Renal cortical epithelial cell (primary cell): ENCODE measurements around the gene DDX51. TPM values are rescaled to one million over a fixed set of nuclear protein-coding genes. Genes with fewer than 3 reads are reported as not detected.
"Not testable (repeated sequence)": the region's sequence is repeated elsewhere in the genome, so short reads cannot be mapped to it uniquely, and the experiment has no call there.

ENCODE experiments used
- DNase-seq: peaks from one replicate; pipeline ENCODE4 v3.0.0-alpha.2; 2011; ENCODE audit warnings: low read depth
- total RNA-seq: library from RNA; depleted of rRNA; stranded (reverse); fragments of >200 nt; gene quantifications from 2 replicates; pipeline ENCODE4 v1.2.3, GENCODE V29; 2014

DDX51 gene
- total RNA-seq, 1 donor from 2014 or later: 9.7 TPM

DNA sequence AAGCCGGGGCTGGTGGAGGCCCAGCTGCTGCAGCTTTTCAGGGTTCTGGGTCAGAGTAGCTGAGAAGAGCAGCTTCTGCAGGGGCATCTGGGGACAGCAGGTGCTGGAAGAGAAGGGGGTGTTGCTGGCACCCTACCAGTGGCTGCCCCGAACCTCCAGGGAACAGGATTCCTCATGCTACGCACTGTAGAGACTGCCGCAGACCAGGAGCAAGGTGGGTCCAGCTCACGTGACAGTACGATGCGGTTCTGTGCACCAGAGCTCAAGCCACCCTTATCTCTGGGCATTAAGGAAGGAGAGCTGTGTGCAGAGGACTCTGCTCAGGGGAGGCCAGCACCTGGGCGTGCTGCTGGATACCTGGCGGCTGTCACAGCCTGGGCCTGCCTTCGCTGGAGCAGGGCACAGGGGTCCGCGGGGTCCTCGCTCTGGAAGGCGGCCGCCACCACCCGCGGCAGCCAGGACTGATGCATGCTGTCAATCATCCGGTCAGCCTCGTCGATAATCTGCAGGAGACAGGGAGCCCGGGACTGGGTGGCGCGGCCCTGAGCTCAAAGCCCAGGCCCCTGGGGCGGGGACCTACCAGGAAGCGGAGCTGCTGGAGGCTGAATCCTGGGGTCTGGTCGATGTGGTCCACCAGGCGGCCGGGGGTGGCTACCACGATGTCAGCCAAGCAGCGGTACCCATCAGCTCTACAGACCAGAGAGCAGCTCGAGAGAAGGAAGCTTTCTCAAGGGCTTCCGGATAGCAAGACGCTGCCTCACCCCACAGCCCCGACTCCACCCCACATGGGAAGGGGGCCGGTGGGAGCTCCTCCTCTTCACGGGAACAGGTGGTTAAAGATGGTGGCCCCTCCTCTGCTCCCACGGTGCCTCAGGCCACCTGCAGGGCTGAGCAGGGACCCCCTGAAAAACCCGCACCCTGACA is 2.9 kb downstream of the DDX51 start:
- no peak for DNase-seq

DNA sequence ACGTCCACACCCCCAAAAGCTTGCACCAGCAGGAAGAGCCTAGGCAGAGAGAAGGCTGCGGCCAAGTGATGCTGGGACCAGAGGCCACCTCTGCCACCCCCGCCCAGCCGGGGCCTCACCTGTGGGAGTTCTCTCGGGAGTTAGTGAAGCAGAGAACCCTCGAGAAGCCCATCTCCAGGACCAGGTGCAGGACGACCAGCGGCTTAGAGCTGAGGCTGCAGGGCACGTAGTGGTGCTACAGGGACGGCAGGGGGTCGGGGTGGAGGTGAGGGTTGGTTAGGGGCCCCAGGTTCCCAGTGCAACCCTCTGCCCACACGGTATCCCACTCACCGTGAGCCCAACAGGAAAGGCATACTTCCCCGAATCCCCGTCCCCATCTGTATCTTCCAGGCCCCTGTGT is 3.6 kb downstream of the DDX51 start:
- no peak for DNase-seq

DNA sequence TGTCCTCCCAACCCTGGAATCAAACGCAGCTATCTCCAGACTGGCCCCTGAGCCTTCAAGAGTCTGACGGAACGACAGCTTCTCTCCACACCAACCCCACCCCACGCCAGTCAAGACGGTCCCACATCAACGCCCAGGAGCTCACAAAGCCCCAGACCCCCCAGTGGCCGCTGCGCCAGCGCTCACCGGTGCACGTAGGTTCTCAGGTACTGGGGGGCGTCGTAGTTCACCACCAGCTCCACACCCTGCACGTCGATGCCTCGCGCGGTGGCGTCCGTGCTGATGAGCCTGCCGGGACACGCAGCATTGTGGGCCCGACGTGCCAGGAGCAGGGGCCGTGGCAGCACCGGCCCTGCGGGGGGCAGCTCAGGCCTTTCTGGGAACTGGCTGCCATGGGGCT is 4.2 kb downstream of the DDX51 start:
- DNase-seq: no peak

DNA sequence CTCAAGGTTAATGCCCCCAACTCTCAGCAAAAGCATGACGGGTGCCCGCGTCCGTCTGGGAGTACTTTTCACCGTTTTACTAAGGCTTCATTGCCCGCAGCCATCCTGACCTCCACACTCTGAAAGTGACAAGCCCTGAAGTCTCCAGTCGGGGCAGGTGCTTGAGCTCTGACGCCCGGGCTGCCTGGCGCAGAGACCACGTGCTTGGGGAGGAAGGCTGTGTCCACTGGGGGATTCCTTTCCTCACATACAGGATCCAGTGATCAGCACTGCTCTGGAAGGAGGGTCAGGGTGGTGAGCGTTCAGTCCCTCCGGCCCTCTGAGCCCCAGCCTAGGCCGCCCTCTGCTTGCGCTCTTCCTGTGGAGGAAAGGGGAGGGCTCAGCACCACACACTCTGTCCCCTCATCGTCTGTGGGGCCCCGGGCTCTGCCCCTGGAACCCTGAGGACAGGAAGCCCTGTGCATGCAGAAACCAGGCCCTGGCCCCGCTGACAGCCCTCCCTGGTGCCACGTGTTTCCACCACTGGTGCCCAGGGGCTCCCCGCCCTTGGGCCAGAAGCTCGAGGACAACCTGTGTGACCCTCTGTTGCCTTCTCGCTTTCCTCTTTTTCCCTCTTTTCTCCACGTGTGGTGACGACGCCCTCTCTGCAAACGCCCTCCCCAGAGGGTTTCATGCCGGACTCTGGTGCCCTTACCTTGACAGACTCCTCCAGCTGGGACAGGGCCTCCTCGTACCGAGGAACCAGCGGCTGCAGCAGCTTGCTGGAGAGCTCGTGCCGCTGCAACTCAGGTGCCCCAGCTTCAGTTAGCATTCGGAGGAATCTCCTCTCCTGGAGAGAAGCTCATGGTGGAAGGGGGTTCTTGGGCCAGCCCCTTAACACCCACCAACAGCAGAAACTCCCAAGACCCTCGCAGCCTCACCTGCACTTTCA is 4.9 kb downstream of the DDX51 start:
- no peak for DNase-seq

DNA sequence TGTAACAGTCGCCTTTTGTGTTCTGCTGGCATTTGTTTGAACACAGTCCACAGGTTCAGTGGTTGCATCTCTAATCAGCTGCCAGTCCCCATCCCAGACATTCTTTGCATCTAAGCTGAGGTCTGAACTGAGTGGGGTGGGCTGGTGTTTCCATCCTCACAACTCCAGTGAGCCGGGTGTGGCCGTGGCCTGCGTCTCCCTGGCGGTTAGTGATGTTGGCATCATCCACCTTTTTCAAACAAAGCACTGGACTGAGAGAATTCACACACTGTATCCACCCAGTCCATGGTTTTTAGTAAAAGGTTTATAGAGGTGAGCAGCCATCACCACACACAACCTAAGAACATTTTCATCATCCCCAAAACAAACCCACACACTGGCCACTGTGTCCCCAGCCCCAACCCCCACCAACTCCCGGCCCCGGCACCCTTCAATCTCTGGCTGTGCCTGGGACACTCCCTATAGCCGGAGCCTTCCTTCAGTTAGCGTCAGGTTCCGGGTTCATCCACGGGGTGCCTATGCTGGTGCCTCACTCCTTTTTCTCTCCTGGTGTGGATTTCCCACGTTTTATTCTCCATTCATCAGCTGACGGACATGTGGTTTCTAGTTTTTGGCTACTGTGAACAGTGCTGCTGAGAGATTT is 6.5 kb downstream of the DDX51 start:
- DNase-seq: no peak

DNA sequence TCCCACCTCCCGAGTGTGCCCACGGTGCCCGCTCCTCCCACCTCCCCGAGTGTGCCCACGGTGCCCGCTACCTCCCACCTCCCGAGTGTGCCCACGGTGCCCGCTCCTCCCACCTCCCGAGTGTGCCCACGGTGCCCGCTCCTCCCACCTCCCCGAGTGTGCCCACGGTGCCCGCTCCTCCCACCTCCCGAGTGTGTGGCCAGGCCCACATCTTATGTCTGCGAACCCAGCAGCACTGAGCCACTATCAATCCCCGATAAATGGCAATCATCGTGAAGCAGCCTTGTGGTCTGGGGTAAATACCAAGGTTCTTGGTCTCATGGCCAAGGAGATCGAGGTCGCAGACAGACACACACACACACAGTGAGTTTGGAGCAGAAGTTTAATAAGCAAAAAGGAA is 7.9 kb downstream of the DDX51 start:
- not testable (repeated sequence) for DNase-seq

DNA sequence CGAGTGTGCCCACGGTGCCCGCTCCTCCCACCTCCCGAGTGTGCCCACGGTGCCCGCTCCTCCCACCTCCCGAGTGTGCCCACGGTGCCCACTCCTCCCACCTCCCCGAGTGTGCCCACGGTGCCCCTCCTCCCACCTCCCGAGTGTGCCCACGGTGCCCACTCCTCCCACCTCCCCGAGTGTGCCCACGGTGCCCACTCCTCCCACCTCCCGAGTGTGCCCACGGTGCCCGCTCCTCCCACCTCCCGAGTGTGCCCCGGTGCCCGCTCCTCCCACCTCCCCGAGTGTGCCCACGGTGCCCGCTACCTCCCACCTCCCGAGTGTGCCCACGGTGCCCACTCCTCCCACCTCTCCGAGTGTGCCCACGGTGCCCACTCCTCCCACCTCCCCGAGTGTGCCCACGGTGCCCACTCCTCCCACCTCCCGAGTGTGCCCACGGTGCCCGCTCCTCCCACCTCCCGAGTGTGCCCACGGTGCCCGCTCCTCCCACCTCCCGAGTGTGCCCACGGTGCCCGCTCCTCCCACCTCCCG is 9.4 kb downstream of the DDX51 start:
- DNase-seq: not testable (repeated sequence)

DNA sequence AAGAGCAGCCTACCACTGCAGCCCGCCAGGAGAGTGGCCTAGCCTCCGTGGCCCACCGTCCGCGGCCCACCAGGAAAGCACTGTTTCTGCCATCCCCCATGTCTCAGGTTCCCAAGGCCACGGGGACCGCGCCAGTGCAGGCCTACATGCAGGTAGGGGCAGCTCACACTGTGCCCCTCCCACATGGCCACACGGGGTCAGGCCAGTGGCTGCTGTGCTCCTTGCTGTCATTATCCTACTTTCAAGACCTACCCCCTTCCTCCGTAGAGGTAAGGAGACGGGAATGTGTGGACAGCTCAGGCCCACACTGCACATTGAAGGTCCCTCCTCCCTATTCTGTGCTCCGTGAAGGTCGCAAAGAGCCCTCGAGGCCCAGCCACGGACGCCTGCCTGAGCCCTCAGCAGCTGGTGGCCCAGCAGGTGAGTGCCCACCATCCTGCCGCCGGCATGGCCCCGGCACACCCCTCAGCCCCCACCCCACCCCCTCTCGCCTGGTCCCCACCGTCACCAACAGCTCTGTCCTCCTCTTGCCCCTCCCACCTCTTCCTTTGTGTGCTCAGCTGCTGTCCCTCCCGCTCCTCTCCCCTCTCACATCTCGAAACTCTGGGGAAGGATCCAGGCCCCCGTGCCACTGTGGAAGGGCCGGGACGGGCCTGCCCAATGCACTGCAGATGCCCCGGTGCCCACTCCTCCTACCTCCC is 10.0 kb downstream of the DDX51 start:
- DNase-seq: no peak

DNA sequence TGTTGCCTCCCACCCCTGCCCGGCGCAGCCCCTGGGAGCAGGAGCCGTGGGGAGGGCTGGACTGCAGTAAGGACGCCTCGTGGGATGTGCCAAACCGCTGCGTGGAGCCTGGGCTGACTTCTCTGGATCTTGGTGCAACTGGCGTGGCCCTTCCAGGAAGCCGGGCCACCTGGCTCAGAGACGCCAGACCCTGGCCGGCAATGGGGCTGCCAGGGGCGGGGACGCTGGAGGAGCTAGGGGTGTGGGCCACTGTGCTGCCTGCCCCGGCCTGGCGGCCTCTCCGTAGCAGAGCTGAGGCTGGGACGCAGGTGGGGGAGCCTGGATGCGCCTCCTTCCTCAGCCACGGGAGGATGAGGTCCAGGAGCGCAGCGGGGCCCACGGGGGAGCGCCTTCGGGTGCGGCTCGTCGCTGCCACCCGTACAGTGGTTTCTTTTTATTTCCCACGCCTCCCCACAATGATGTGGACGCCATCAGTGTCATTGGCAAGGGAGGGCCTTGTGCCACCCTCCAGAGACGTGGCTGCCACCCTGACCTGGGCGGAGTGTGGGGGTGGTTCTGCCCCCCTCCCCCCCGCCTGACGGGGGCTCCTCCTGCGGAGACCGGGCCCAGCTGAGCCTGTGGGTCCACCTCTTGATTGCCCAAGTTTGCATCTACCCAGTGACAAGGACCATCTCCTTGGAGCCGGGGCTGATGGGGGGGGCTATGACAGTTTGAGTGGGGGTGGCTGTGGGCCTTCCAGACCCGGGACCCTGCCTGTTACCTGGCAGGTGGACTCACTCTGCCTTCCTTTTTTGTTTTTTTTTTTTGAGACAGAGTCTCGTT is 11.3 kb downstream of the DDX51 start:
- no peak for DNase-seq

DNA sequence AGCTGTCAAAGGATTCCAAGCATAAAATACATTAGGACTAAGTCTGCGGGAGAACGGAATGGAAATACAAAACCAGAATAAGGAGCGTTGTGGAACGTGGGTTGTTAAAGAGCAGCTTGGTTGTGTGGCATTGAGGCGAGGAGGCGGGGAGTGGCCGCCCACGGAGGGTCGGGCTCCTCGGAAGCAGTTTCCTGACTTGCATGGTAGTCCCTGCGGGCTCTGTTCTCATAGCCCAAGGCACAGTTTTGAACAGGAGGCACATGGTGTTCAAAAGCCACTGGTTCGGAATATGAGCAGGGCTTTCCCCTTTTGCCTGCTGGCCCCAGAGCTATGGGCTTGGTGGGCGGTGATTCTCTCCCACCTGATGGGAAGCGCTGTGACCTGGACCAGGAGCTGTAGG is 12.2 kb downstream of the DDX51 start:
- no peak for DNase-seq

DNA sequence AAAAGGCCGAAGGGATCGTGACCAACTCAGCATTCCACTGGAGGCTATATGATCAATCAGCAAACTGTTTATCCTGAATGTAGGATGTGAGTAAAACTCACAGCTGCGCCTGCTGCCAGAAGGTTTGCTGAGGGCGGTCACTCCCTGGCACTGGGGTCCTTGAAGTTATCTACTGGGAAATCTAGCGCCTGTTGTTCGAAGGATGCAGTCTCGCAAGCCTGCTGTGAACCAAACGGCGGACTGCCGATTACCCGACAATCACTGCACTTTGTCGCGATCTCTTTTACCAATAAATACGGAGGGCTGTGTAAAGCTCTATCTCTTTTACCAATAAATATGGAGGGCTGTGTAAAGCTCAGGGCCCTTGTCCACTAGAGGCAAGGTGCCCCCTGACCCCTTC is 12.9 kb downstream of the DDX51 start:
- DNase-seq: no peak

DNA sequence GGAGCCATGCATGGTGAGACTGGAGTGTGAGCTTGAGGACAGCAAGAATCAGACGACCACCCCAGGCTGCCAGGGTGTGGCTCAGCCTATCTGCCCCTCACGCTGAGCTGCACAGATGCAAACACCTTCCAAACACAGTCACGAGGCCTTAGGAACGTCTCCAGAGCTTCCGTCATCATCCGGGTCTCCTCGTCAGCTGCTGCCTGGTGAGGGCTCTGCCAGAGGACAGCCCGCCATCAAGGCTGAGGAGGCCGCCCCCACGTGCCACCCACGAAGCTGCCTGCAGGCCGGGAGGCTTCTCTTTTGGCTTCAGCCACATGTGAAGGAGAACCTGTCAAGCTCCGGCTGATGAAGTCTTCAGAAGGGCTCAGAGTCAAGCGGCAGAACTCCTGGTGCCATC is 13.4 kb downstream of the DDX51 start:
- no peak for DNase-seq

DNA sequence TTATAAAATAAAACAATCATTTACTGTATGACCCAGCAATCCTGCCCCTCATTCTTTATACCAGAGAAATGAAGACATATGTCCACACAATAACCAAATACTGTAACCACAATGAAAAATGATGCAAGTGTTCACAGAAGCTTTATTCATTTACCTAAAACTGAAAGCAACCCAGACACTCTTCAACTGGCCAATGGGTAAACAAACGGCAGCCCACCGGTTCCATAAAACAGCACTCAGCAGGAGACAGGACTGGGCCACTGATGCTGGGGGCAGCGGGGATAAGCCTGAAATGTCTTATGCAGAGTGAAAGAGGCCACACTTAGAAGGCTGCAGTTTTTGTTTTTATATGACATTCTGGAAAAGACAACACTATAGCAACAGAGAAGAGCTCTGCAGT is 15.1 kb downstream of the DDX51 start:
- no peak for DNase-seq

DNA sequence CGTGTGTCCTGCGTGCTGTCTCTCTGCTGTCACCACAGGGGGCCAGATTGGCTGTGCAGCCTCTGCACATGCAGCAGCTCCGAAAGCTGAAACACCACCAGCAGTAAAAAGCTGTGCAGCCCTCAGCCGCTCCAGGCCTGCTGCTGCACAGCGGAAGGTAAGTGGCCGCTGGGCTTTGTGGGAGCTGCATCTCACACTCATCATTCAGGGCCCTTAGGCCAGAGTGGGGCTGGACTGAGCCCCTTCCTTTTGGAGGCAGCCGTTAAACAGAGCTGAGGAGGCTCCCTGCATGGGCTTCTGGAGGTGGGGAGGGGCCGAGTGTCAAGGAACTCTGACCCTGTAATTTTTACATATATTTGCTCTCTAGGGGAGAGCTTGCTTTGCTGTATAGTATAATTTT is 17.1 kb downstream of the DDX51 start:
- no peak for DNase-seq

DNA sequence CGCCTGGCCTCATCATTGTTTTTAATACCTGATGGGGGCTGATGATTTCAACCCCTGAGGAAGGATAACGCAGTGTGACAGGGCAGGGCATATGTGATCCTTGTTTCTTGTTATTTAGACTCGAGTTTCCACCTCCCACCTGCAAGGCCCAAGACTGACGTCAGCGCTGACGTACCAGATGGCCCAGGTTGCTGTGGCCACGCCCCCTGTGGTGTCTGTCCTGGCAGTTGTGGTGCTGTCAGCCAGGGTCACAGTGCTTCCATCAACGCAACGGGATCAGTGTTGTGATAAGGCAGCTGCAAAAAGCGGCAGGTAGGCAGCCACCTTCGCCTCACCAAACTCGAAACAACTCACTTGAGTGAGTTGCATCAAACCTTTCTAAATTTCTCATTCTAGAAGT is 18.4 kb downstream of the DDX51 start:
- DNase-seq: no peak

DNA sequence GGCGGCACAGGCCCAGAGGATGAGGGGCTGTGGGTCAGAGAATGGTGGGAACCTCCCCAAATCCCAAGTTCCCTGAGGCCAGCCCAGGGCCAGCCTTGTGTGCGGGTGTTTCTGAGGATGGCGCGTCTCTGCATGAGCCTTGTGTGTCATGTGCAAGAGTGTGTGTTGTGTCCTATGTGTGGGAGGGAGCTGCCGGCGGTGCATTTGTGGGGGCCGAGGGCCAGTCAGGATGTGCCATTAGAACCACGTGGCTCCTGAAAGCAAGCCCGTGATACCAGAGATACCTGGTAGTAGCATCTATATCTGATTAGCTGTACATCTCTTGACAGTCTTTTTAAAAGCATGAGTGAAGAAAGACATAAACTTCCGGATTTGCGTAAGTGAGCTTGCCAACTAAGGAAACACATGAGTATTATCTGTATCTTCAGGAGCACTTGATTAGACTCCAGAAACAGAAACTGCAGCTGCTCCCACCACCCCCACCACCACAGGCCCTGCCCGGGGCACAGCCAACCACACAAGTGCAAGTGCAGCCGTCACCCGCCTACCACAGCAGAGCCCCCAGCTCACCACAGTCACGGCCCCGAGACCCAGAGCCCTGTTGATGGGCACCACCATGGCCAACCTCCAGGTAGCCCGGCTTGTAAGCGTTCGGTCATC is 19.2 kb downstream of the DDX51 start:
- DNase-seq: no peak

DNA sequence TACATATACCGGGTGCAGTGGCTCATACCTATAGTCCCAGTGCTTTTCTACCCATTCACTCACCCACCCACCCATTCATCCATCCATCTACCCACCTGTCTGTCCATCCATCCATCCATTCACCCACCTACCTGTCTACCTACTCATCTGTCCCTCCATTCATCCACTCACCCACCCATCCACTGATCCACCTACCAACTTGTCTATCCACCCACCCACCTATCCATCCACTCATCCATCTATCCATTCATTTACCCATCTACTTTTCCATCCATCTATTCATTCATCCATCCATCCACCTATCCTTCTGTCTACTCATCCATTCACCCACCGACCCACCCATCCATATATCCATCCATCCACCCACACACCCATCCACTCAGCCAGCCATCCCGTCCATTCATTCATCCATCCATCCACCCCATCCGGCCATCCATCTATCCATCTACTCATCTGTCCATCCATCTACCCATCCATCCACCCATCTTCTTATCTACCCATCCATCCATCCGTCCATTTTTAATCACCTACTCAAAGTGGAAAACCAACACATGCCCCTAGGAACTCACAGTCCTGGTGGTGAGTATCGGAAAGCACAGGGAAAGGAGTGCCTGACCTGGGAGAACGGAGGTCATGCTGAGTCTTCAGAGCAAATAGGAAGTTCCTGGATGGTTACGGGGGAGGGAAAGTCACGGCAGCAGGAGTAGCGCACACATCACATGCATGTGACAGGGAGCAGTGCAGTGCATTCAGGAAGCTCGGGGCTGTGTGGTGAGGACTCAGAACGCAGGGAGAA is 20.0 kb downstream of the DDX51 start:
- DNase-seq: no peak

DNA sequence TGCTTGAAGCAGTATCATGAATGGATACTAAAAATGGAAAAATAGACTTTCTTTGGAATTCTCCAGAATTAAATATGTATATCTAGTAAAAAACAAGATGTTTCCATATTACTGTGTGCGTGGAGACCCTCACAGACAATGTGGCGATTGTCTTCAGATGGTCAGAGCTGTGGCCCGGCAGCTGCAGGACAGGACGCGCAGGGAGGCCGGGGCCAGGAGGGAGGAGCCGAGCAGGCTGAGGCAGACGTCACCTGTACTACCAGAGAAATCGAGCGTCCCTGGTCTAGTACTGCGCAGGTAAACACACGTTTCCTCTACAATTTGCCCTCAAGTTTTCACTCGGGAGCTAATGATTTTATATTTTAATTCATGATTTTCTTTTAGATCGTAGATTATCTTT is 22.8 kb downstream of the DDX51 start:
- DNase-seq: no peak

DNA sequence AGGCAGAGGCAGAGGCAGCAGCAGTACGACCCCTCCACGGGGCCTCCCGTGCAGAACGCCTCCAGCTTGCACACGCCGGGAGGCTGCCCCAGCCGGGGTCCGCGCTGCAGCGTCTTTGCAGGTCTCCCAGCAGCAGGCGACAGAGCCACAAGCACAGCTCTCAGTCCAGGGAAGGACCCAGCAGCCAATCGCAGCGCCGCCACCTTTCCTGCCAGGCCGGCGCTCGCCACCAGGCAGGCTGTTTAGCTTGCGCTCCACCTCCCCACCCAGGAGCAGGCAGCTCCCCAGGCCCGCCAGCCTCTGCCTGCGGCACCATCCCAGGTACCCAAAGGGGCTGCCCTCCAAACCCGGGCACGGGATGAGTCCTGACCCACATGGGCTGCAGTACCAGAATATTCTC is 25.2 kb downstream of the DDX51 start:
- DNase-seq: no peak
